ENCODE measurements around the gene CITED1. TPM values are rescaled to one million over a fixed set of nuclear protein-coding genes. Genes with fewer than 3 reads are reported as not detected.
"Not testable (repeated sequence)": the region's sequence is repeated elsewhere in the genome, so short reads cannot be mapped to it uniquely, and the experiment has no call there.

The CITED1 gene
- total RNA-seq, 1 experiment from 2014 or later = 0.36 TPM

- in situ Hi-C loops (cut with HindIII; ENCODE audit: low pct_unique_long_range_greater_than_20kb, low sequenced_read_pairs) = no loop called here
- ChIA-PET POLR2A (no interaction called here), CTCF (interaction anchor here (0.5 kb wide), 1 partner anchor 34 kb away, joined by 3 read pairs; no protein-coding TSS in a partner anchor)
- BruUV-seq (replicated peaks) = no TSS peak
- Histone ChIP-seq H3K27ac (ENCODE audit: low read length) (no peak overlapping the region), H3K4me3 (ENCODE audit: low read depth in 2 of 2, low read length in 2 of 2) (no peak overlapping the region), H3K4me1 (ENCODE audit: control insufficient read depth, insufficient read depth, low read length) (no peaks in the 10 kb centered on the region), H3K36me3 (ENCODE audit: control insufficient read depth, insufficient read depth, low read length) (no peaks in the 10 kb centered on the region), H3K27me3 (ENCODE audit: control insufficient read depth, insufficient read depth, low read length) (no peaks in the 10 kb centered on the region), H3K9me3 (ENCODE audit: control insufficient read depth, insufficient read depth, low read depth, low read length) (no peaks in the 10 kb centered on the region)
- ATAC-seq = no peak
- TF ChIP-seq REST (IDR thresholded peaks at IDR 0.05; ENCODE audit: insufficient read depth in 1 of 2, low read depth in 2 of 2, low read length in 1 of 2) (no peak), POLR2AphosphoS5 (IDR thresholded peaks at IDR 0.05; ENCODE audit: low read depth, low read length) (no peak), CTCF (IDR thresholded peaks at IDR 0.05) (no peak), TCF7L2 (IDR thresholded peaks at IDR 0.05; ENCODE audit: low read depth, low read length) (no peak)
- no peak for DNase-seq (ENCODE audit: low read depth, low spot score)
- intact Hi-C loops (cut with micrococcal nuclease; ENCODE audit: unreplicated experiment) = no loop called here
These were observed 21.0 kb upstream of the CITED1 start for GRCh38 chrX:72326605-72327300.

- DNase-seq (ENCODE audit: low read depth, low spot score); intact Hi-C loops (cut with micrococcal nuclease; ENCODE audit: unreplicated experiment); BruUV-seq (replicated peaks); H3K27me3 ChIP-seq (ENCODE audit: control insufficient read depth, insufficient read depth, low read length); H3K4me3 ChIP-seq (ENCODE audit: low read depth in 2 of 2, low read length in 2 of 2); H3K36me3 ChIP-seq (ENCODE audit: control insufficient read depth, insufficient read depth, low read length); ATAC-seq; H3K27ac ChIP-seq (ENCODE audit: low read length); H3K4me1 ChIP-seq (ENCODE audit: control insufficient read depth, insufficient read depth, low read length); CTCF ChIA-PET; POLR2A ChIA-PET; H3K9me3 ChIP-seq (ENCODE audit: control insufficient read depth, insufficient read depth, low read depth, low read length); in situ Hi-C loops (cut with HindIII; ENCODE audit: low pct_unique_long_range_greater_than_20kb, low sequenced_read_pairs): not testable (repeated sequence)
These were observed 13.9 kb upstream of the CITED1 start for GRCh38 chrX:72319651-72320050.

GRCh38 chrX:72317139-72317538 lies 11.4 kb upstream of the CITED1 start:
- ChIA-PET POLR2A (no interaction called here), CTCF (no interaction called here)
- TF ChIP-seq SIN3A (IDR thresholded peaks at IDR 0.05; ENCODE audit: borderline replicate concordance, insufficient read depth, low read depth, low read length) (no peak), CTCF (IDR thresholded peaks at IDR 0.05) (no peak), TCF7L2 (IDR thresholded peaks at IDR 0.05; ENCODE audit: low read depth, low read length) (no peak), POLR2AphosphoS5 (IDR thresholded peaks at IDR 0.05; ENCODE audit: low read depth, low read length) (no peak), REST (IDR thresholded peaks at IDR 0.05; ENCODE audit: insufficient read depth in 1 of 2, low read depth in 2 of 2, low read length in 1 of 2) (no peak)
- H3K36me3 ChIP-seq (ENCODE audit: control insufficient read depth, insufficient read depth, low read length) = no peaks in the 10 kb centered on the region
- no peaks in the 10 kb centered on the region for H3K9me3 ChIP-seq (ENCODE audit: control insufficient read depth, insufficient read depth, low read depth, low read length)
- H3K4me1 ChIP-seq (ENCODE audit: control insufficient read depth, insufficient read depth, low read length) = no peaks in the 10 kb centered on the region
- no peak overlapping the region for H3K27ac ChIP-seq (ENCODE audit: low read length)
- DNase-seq (ENCODE audit: low read depth, low spot score) (no peak), ATAC-seq (no peak)
- H3K27me3 ChIP-seq (ENCODE audit: control insufficient read depth, insufficient read depth, low read length) = no peaks in the 10 kb centered on the region
- no peak overlapping the region for H3K4me3 ChIP-seq (ENCODE audit: low read depth in 2 of 2, low read length in 2 of 2)
- intact Hi-C loops (cut with micrococcal nuclease; ENCODE audit: unreplicated experiment) (no loop called here), in situ Hi-C loops (cut with HindIII; ENCODE audit: low pct_unique_long_range_greater_than_20kb, low sequenced_read_pairs) (no loop called here)
- no TSS peak for BruUV-seq (replicated peaks)
